Measurements from ENCODE around the gene CLASRP.

GRCh38 chr19:45103156-45103507 lies 64.3 kb downstream of the CLASRP start:
- no peak for TF ChIP-seq POLR2A (IDR thresholded peaks at IDR 0.05)
- TF ChIP-seq CTCF (IDR thresholded peaks at IDR 0.05) = no peak
- TF ChIP-seq POLR2AphosphoS5 (IDR thresholded peaks at IDR 0.05) = no peak

Measured in breast epithelium (tissue), 3 donors.